Astrocyte (in vitro differentiated cells and primary cell): ENCODE results near the gene LINC00632.

ENCODE experiments used
- CTCF ChIP-seq: IDR thresholded peaks from 2 replicates; pipeline ENCODE4 v1.5.1; 2011; ENCODE audit warnings: low read depth, mild to moderate bottlenecking, inconsistent platforms, low read length, moderate library complexity; ENCODE audit not compliant: insufficient read depth
- EZH2 ChIP-seq: IDR thresholded peaks from 2 replicates; pipeline ENCODE4 v1.6.1; 2012; ENCODE audit warnings: mild to moderate bottlenecking, low read length, inconsistent platforms; ENCODE audit not compliant: insufficient read depth

- peak; percentile 68 for TF ChIP-seq CTCF
- TF ChIP-seq EZH2: no peak
These were observed 52.5 kb downstream of the LINC00632 start for GRCh38 chrX:140762061-140762460.
